Measurements from ENCODE around the gene RAB26. TPM values are rescaled to one million over a fixed set of nuclear protein-coding genes. Genes with fewer than 3 reads are reported as not detected.

The RAB26 gene
- total RNA-seq, 1 donor from 2014 or later, result 0.70 TPM

DNA sequence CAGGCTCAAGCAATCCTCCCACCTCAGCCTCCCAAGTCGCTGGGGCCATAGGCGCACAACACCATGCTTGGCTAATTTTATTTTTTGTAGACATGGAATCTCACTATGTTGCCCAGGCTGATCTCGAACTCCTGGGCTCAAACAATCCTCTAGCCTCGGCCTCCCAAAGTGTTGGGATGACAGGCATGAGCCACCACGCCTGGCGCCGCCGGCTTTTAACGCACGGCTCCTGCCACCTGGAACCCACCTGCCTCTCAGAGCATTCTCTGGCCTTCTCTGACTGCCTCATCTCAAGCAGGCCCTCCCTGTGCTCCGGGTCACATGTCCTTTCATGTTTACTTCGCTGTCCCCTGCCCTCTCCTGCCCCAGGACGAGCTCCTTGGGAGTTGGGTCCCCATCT is 37.6 kb downstream of the RAB26 start:
- Mint-ChIP-seq H3K4me1 (ENCODE audit: low read depth) (no peaks in the 10 kb centered on the region), H3K36me3 (ENCODE audit: low read depth) (no peaks in the 10 kb centered on the region), H3K9me3 (no peaks in the 10 kb centered on the region), H3K4me3 (no peak overlapping the region), H3K27ac (no peak overlapping the region), H3K27me3 (ENCODE audit: insufficient read depth) (no peaks in the 10 kb centered on the region)
- no peak for DNase-seq (ENCODE audit: low spot score)
- intact Hi-C loops (cut with micrococcal nuclease), result no loop called here

DNA sequence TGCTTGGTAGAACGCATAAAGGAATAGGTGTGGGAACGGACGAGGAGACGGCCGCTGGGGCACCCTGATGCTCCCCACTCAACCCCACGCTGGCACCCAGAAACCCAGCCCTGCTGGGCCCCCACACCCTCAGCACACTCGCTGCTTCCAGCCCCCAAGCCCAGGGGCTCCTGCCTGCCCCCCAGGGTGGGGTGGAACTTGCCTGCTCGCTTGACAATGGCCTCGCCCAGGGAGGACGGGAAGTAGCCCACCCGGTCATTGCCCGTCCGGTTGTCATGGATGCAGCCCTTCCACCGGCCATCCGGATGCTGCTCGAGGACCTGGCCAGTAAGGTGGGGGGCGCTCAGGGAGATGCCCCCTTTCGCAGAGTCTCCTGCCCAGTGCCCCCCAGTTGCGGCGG is 38.1 kb downstream of the RAB26 start:
- H3K4me1 Mint-ChIP-seq (ENCODE audit: low read depth), result no peaks in the 10 kb centered on the region
- H3K27ac Mint-ChIP-seq, result no peak overlapping the region
- no peaks in the 10 kb centered on the region for H3K27me3 Mint-ChIP-seq (ENCODE audit: insufficient read depth)
- no peaks in the 10 kb centered on the region for H3K9me3 Mint-ChIP-seq
- no peak overlapping the region for H3K4me3 Mint-ChIP-seq
- no peaks in the 10 kb centered on the region for H3K36me3 Mint-ChIP-seq (ENCODE audit: low read depth)
- intact Hi-C loops (cut with micrococcal nuclease), result no loop called here
- DNase-seq (ENCODE audit: low spot score), result no peak

DNA sequence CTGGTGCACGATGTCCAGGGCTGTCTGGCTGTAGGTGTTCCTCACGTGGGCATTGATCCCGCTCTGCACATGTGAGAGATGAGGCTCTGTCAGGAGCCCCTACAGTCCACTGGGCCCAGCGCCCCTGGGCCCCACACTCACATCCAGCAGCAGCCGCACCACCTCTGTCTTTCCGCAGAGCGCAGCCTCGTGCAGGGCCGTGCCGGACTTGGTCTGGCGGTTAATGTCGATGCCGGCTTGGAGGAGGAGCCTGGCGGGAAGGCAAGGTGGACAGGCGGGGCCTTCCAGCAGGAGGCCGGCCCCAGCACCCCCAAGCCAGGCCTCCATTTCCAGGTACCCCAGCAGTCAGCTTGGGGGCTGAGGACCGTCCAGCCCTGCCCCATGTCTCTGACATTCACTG is 38.8 kb downstream of the RAB26 start:
- Mint-ChIP-seq H3K27me3 (ENCODE audit: insufficient read depth) (peaks cover under 1% of the 10 kb centered on the region), H3K27ac (no peak overlapping the region), H3K9me3 (no peaks in the 10 kb centered on the region), H3K4me1 (ENCODE audit: low read depth) (no peaks in the 10 kb centered on the region), H3K4me3 (no peak overlapping the region), H3K36me3 (ENCODE audit: low read depth) (no peaks in the 10 kb centered on the region)
- intact Hi-C loops (cut with micrococcal nuclease), result no loop called here
- DNase-seq (ENCODE audit: low spot score), result no peak

DNA sequence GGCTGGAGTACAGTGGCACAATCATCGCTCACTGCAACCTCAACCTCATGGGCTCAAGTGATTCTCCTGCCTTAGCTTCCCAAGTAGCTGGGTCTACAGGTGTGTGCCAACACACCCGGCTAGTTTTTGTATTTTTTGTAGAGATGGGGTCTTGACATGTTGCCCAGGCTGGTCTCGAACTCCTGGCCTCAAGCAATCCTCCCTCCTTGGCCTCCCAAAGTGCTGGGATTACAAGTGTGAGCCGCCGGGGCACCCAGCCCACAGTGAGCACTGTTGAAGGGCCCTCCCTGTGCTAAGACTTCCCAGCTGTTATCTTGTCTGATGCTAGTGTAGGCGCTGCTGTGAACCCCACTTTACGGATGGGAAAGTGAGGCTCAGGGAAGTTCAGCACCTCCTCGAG is 40.0 kb downstream of the RAB26 start:
- Mint-ChIP-seq H3K27me3 (ENCODE audit: insufficient read depth) (peaks cover 5% of the 10 kb centered on the region), H3K36me3 (ENCODE audit: low read depth) (no peaks in the 10 kb centered on the region)
- intact Hi-C loops (cut with micrococcal nuclease), result no loop called here

DNA sequence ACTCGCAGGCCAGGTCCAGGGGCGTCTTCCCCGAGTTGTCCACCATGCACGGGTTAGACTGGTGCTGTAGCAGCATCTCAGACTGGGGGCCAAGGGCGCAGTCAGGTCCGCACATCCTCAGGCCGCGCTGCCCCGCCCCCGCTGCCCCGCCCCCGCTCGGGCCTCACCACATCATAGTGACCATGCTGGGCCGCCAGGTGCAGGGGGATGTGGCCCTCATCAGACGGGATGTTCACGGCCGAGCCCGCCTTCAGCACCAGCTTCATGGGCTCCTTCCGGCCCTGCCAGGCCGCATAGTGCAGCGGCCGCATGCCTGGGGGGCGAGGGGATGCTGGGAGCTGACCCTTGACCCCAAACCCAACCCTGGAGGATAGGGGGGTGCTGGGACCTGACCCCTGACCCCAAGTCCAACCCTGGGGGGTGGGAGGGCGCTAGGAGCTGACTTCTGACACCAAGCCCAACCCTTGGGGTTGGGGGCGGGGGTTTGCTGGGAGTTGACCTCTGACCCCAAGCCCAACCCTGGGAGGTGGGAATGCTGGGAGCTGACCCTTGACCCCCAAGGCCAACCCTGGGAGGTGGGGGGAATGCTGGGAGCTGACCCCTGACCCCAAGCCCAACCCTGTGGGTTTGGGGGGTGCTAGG is 40.9 kb downstream of the RAB26 start:
- H3K4me3 Mint-ChIP-seq, result no peak overlapping the region
- H3K4me1 Mint-ChIP-seq (ENCODE audit: low read depth), result no peaks in the 10 kb centered on the region
- no peaks in the 10 kb centered on the region for H3K9me3 Mint-ChIP-seq
- intact Hi-C loops (cut with micrococcal nuclease), result no loop called here
- H3K36me3 Mint-ChIP-seq (ENCODE audit: low read depth), result no peaks in the 10 kb centered on the region
- H3K27me3 Mint-ChIP-seq (ENCODE audit: insufficient read depth), result peaks cover 9% of the 10 kb centered on the region
- no peak for DNase-seq (ENCODE audit: low spot score)
- H3K27ac Mint-ChIP-seq, result no peak overlapping the region

More for the DNA sequence above, 40.0 kb downstream of the RAB26 start:
- Mint-ChIP-seq H3K4me3 (no peak overlapping the region), H3K4me1 (ENCODE audit: low read depth) (no peaks in the 10 kb centered on the region), H3K27ac (no peak overlapping the region), H3K9me3 (no peaks in the 10 kb centered on the region)
- no peak for DNase-seq (ENCODE audit: low spot score)

DNA sequence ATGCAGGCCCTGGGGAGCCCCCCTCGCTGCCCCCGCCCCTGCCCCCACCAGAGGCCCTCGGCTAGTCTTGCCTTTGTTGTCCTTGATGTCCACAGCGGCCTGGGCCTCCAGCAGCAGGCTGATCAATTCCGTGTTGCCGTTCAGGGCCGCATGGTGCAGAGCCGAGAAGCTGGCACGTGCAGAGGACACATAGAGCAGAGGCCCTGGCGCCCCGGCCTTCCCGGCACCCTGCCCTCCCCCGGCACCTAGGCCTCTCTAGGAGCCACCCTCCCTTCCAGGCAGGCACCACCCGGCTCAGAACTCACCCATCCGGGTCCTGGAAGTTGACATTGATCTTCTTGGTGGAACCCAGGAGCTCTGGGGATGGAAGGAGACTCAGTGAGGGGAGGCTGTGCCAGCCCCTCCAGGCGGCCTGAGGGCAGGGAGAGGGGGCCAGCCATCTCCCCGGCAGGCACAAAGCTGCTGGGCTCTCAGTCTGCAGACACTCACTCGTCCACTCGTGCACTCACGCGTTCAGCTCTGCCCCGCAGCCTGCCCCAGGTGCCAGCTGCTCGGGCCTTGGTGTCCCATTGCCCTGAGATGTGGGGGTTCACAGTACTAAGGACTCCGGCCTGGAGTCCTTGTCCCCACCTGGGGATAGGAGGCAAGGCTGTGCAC is 41.7 kb downstream of the RAB26 start:
- Mint-ChIP-seq H3K27me3 (ENCODE audit: insufficient read depth) (peaks cover 15% of the 10 kb centered on the region), H3K4me1 (ENCODE audit: low read depth) (no peaks in the 10 kb centered on the region), H3K36me3 (ENCODE audit: low read depth) (no peaks in the 10 kb centered on the region), H3K4me3 (no peak overlapping the region), H3K9me3 (no peaks in the 10 kb centered on the region), H3K27ac (no peak overlapping the region)
- intact Hi-C loops (cut with micrococcal nuclease), result loop anchor here (10.0 kb wide), 1 partner anchor 235 kb away; the partner anchor contains the start of gene CCNF
- no peak for DNase-seq (ENCODE audit: low spot score)

DNA sequence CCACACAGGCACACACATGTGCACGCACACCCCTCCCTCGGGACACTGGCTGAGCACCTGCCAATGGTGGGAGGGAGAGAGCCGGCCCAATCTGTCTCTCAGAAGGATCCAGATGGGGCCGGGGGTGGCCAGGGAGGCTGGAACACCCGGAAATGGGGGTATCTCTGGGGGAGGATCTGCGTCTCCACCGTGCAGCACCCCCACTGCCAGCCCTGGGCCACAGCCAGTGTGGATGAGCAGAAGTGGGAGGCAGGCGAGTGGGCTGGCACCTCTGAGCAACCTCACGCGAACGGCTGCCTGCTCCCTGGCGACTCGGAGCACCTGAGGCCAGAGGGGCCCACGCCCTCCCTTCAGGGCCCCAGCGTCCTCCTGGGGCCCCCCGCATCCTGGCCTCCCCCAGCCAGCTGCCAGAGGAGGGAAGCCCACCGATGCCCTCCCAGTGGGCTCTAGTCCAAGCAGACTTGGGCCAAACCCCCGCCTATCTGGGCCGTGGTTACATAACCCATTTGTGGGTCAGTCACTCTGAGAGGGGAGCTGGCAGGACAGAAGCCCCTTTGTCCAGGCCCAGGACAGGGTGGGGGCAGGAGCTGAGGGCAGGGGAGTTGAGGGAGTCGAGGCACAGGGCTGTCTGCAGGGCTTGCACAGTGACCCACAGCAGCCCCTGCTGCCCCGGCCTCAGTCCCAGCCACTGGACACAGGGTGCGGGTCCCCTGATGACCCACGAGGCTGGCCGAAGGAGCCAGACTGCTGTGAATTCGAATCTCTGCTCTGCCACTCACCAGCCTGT is 42.4 kb downstream of the RAB26 start:
- Mint-ChIP-seq H3K9me3 (no peaks in the 10 kb centered on the region), H3K4me1 (ENCODE audit: low read depth) (no peaks in the 10 kb centered on the region), H3K27ac (no peak overlapping the region), H3K36me3 (ENCODE audit: low read depth) (no peaks in the 10 kb centered on the region), H3K27me3 (ENCODE audit: insufficient read depth) (peaks cover 15% of the 10 kb centered on the region), H3K4me3 (no peak overlapping the region)
- DNase-seq (ENCODE audit: low spot score), result no peak
- intact Hi-C loops (cut with micrococcal nuclease), result loop anchor here (10.0 kb wide), 1 partner anchor 234 kb away; the partner anchor contains the start of gene CCNF

DNA sequence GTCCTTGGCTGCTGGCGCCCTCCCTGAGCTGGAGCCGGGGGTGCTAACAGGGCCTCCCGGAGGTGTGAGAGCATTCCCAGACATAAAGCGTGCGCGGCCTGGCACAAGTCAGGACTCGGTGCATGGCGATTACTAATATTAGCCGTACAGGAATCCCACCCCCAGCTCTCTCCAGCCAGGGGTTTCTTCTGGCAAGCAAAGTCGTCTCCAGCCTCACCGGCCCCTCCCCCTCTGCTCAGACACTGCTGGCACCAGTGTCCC is 43.0 kb downstream of the RAB26 start:
- Mint-ChIP-seq H3K4me3 (no peak overlapping the region), H3K27me3 (ENCODE audit: insufficient read depth) (peaks cover 15% of the 10 kb centered on the region), H3K36me3 (ENCODE audit: low read depth) (no peaks in the 10 kb centered on the region), H3K27ac (no peak overlapping the region), H3K9me3 (no peaks in the 10 kb centered on the region), H3K4me1 (ENCODE audit: low read depth) (no peaks in the 10 kb centered on the region)
- intact Hi-C loops (cut with micrococcal nuclease), result loop anchor here (10.0 kb wide), 1 partner anchor 233 kb away; the partner anchor contains the start of gene CCNF
- DNase-seq (ENCODE audit: low spot score), result no peak

DNA sequence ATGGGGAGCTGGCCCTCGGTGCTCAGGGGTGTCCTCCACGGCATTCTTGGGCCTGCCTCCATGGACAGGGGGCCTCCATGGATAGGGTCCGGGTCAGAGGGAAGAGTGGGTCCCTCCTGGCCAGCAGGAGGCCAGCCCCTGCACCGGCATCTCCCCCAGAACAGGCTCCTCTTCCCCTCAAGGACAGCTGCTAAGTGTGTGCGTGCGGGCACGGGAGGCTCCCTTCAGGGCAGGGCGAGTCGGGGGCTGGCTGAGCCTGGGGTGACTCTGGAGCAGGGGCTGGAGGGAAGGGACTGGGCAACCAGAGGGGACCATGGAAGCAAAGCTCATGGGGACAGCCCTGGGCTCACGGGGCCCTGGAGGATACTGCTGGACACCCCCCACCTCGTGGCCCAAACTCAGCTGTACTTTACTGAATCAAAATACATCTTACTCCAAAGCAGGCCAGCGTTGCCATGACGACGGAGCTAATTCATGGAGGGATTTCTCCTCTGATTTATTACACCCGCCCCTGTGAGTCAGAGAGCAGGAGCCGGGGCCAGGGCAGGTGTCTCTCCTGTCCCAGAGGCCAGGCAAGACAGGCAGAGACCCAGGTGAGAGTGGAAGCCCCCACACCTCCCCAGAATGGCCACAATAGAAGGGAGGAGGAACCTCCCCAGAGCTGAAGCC is 45.9 kb downstream of the RAB26 start:
- Mint-ChIP-seq H3K4me3 (no peak overlapping the region), H3K27ac (no peak overlapping the region), H3K9me3 (no peaks in the 10 kb centered on the region), H3K4me1 (ENCODE audit: low read depth) (no peaks in the 10 kb centered on the region), H3K27me3 (ENCODE audit: insufficient read depth) (peaks cover 32% of the 10 kb centered on the region), H3K36me3 (ENCODE audit: low read depth) (no peaks in the 10 kb centered on the region)
- intact Hi-C loops (cut with micrococcal nuclease), result loop anchor here (2.0 to 10.0 kb wide), 2 partner anchors 57 to 231 kb away; partner anchors contain the start of genes CCNF and ECI1
- DNase-seq (ENCODE audit: low spot score), result no peak

DNA sequence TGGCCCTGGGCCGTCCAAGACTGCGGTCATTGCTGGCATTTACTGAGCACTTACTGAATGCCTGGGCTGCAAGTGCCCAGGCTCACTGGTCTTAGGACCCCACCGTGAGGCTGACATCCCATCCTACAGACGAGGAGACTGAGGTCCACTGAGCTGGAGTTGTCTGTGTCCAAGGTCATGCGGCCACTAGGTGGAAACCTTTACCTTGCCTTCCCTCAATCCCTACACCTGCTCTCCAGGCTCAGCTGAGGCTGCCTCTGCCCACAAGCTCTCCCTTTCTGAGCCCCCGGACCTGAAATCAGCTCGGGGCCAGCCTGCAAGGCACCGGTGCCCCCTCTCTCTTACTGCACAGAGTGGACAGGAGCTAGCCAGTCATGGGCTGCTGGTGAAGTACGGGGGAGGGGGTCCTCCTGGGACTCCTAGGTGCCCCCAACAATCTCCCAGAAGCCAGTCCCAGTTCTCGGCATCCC is 46.5 kb downstream of the RAB26 start:
- Mint-ChIP-seq H3K4me3 (peak overlapping the region; percentile 15), H3K9me3 (no peaks in the 10 kb centered on the region), H3K27ac (no peak overlapping the region), H3K27me3 (ENCODE audit: insufficient read depth) (peaks cover 32% of the 10 kb centered on the region), H3K4me1 (ENCODE audit: low read depth) (no peaks in the 10 kb centered on the region), H3K36me3 (ENCODE audit: low read depth) (no peaks in the 10 kb centered on the region)
- peak; percentile 25 for DNase-seq (ENCODE audit: low spot score)
- intact Hi-C loops (cut with micrococcal nuclease), result loop anchor here (1.0 to 10.0 kb wide), 4 partner anchors 56 to 306 kb away; partner anchors contain the start of genes CCNF and ECI1

DNA sequence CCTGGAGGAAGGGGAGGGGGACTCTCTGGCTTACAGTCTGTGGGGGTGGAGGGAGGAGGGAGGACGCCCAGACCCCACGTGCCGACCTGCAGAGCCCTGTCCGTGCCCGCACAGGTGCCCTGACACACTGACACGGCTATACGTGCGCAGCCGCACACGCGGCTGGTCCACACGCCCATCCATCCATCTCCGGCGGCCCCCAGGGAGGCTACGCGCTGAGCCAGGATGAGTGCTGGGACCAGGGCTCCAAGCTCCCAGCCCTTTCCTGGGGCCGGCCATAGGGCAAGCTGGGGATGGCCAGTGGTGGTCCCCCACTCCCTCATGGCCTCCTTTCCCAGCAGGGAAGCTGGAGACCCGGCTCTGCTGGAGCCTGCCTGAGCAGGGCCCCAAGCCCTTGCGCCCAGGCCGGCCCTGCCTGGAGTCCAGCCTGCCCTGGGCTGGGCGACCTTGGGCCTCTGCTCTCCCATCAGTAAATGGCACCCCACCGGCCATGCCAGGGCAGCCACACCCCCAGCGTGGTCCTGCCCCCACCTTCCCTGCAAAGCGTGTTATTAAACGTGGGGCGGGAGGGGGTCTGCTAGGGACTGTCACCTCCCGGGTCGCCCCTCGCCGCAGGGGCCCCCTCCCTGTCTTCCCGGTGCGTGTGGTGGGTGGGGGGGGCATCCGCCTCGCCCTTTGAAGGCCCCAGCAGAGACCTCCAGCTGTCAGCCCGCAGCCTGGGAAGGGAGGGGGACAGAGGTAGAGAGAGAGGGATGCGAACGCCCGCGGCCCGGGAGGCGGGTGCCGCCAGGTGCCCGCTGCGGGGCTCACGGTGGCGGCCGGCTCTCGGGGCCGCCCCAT is 47.1 kb downstream of the RAB26 start:
- intact Hi-C loops (cut with micrococcal nuclease), result loop anchor here (1.0 to 10.0 kb wide), 4 partner anchors 55 to 306 kb away; partner anchors contain the start of genes CCNF and ECI1
- DNase-seq (ENCODE audit: low spot score), result no peak
- H3K4me1 Mint-ChIP-seq (ENCODE audit: low read depth), result no peaks in the 10 kb centered on the region
- no peak overlapping the region for H3K27ac Mint-ChIP-seq
- H3K36me3 Mint-ChIP-seq (ENCODE audit: low read depth), result no peaks in the 10 kb centered on the region
- H3K9me3 Mint-ChIP-seq, result no peaks in the 10 kb centered on the region
- peaks cover 33% of the 10 kb centered on the region for H3K27me3 Mint-ChIP-seq (ENCODE audit: insufficient read depth)
- no peak overlapping the region for H3K4me3 Mint-ChIP-seq
